ENCODE data around the gene RALA.

The RALA gene

GRCh38 chr7:39621784-39622411 lies 1.5 kb upstream of the RALA start:
- H3K36me3 ChIP-seq (replicated peaks) = no peaks in the 10 kb centered on the region
- in situ Hi-C loops (cut with HindIII; ENCODE audit: low pct_ligation_motif_present, low sequenced_read_pairs) = no loop called here
- H3K27me3 ChIP-seq (replicated peaks) = no peaks in the 10 kb centered on the region
- no peak for DNase-seq
- H3K27ac ChIP-seq = peak overlapping the region; percentile 93
- no peak for TF ChIP-seq CTCF (IDR thresholded peaks at IDR 0.05; ENCODE audit: low read depth, low read length, missing control alignments)
- H3K4me3 ChIP-seq (ENCODE audit: low read depth, low read length) = no peak overlapping the region

DNA sequence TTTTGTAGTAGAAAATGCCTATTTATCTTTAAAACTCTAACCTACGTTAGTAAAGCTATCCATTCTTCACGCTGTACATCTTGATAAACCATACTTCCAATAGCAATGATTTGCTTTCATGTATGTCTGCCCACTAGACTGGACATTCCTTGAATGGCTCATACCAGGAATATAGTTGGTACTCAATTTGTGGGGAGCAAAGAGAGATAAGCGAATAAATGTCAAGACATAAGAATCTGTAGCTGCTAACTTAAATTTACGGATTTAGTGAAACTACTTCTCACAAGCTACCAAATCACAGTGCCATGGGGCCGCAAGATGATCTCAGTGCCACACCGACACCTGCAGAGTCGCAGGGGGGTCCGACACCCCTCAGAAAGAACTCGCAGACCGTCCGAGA lies 763 bp upstream of the RALA start:
- TF ChIP-seq CTCF (IDR thresholded peaks at IDR 0.05; ENCODE audit: low read depth, low read length, missing control alignments) = no peak
- H3K27me3 ChIP-seq (replicated peaks) = no peaks in the 10 kb centered on the region
- H3K27ac ChIP-seq = peak overlapping the region; percentile 93
- DNase-seq = no peak
- in situ Hi-C loops (cut with HindIII; ENCODE audit: low pct_ligation_motif_present, low sequenced_read_pairs) = no loop called here
- peak overlapping the region; percentile 79 for H3K4me3 ChIP-seq (ENCODE audit: low read depth, low read length)
- no peaks in the 10 kb centered on the region for H3K36me3 ChIP-seq (replicated peaks)

GRCh38 chr7:39623732-39624441 lies 515 bp downstream of the RALA start:
- no peak for TF ChIP-seq CTCF (IDR thresholded peaks at IDR 0.05; ENCODE audit: low read depth, low read length, missing control alignments)
- Histone ChIP-seq H3K27ac (peak overlapping the region; percentile 93), H3K4me3 (ENCODE audit: low read depth, low read length) (peak overlapping the region; percentile 79), H3K27me3 (replicated peaks) (no peaks in the 10 kb centered on the region), H3K36me3 (replicated peaks) (no peaks in the 10 kb centered on the region)
- no peak for DNase-seq
- in situ Hi-C loops (cut with HindIII; ENCODE audit: low pct_ligation_motif_present, low sequenced_read_pairs) = no loop called here

- Histone ChIP-seq H3K27ac (no peak overlapping the region), H3K4me3 (ENCODE audit: low read depth, low read length) (peak overlapping the region; percentile 79), H3K27me3 (replicated peaks) (no peaks in the 10 kb centered on the region), H3K36me3 (replicated peaks) (peaks cover under 1% of the 10 kb centered on the region)
- no peak for DNase-seq
- no peak for TF ChIP-seq CTCF (IDR thresholded peaks at IDR 0.05; ENCODE audit: low read depth, low read length, missing control alignments)
- in situ Hi-C loops (cut with HindIII; ENCODE audit: low pct_ligation_motif_present, low sequenced_read_pairs) = no loop called here
Measured at GRCh38 chr7:39624442-39624807, 1.1 kb downstream of the RALA start.

DNA sequence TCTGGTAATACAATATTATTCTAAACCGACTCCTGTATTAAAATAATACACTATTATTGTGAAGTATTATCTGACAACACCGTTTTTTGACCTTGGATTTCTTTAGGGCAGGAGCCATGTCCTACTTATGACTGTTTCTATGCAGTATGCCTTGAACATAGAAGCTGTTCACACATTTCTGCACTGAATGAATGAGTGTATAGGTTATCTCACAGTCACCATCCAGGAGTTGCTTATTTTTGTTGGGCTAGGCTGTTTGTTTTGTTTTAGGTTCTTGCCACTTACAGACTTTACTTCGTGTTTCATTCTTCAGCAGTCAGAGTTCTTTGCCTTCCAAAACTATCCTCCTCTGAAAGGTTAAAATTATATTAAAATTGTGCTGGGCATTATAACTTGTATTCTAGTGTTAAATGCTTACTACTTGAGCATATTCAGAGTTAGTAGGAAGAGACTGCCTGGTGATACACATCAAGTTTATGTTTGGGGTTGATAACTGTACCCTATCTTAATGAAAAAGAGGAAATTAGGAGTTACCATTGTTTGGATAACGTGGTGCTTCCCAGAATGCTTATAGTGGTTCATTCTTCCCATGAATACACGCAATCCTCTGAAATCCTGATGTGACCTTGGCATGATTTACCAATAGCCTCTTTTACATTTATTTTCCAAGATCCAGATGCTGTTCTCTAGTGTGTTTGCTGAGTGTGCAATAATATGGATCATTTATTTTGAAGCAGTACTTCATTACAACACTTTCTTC lies 1.7 kb downstream of the RALA start:
- TF ChIP-seq CTCF (IDR thresholded peaks at IDR 0.05; ENCODE audit: low read depth, low read length, missing control alignments) = no peak
- in situ Hi-C loops (cut with HindIII; ENCODE audit: low pct_ligation_motif_present, low sequenced_read_pairs) = no loop called here
- H3K27ac ChIP-seq = peak overlapping the region; percentile 6
- DNase-seq = no peak
- peaks cover 2% of the 10 kb centered on the region for H3K36me3 ChIP-seq (replicated peaks)
- no peaks in the 10 kb centered on the region for H3K27me3 ChIP-seq (replicated peaks)
- H3K4me3 ChIP-seq (ENCODE audit: low read depth, low read length) = peak overlapping the region; percentile 79

Data from brain microvascular endothelial cell (primary cell).